HUES64 (cell line): Measurements from ENCODE around the gene EEA1.

Source experiments
- H3K27ac ChIP-seq: 2 replicates; pipeline ENCODE4 v1.7.0; 2013; ENCODE audit warnings: low read depth, low read length, inconsistent platforms
- H3K27me3 ChIP-seq: 2 replicates; pipeline ENCODE4 v1.6.1; 2013; ENCODE audit warnings: mild to moderate bottlenecking, low read length; ENCODE audit not compliant: insufficient read depth
- H3K36me3 ChIP-seq: 2 replicates; pipeline ENCODE4 v1.6.1; 2013; ENCODE audit warnings: mild to moderate bottlenecking, low read length; ENCODE audit not compliant: insufficient read depth
- H3K4me1 ChIP-seq: 2 replicates; pipeline ENCODE4 v1.6.1; 2013; ENCODE audit warnings: mild to moderate bottlenecking, low read length, moderate library complexity; ENCODE audit not compliant: insufficient read depth
- H3K4me3 ChIP-seq: 2 replicates; pipeline ENCODE4 v1.5.1; 2013; ENCODE audit warnings: mild to moderate bottlenecking, low read length, moderate library complexity
- H3K9ac ChIP-seq: 2 replicates; pipeline ENCODE4 v1.6.1; 2013; ENCODE audit warnings: mild to moderate bottlenecking, low read depth, low read length
- H3K9me3 ChIP-seq: 2 replicates; pipeline ENCODE4 v1.6.1; 2013; ENCODE audit warnings: low read depth, low read length; ENCODE audit not compliant: insufficient read depth
- WGBS: fragments of 150-250, 120-280 bp; methylation state at CpG from one replicate; pipeline ENCODE4 v1.1.7; 2013; ENCODE audit warnings: missing lambda C conversion rate; 5-methylcytosine and 5-hydroxymethylcytosine counted together

EEA1 gene

GRCh38 chr12:92912672-92913071 lies 16.4 kb downstream of the EEA1 start:
- 90% methylated on average over 2 of the region's 2 CpGs for WGBS
- H3K9ac ChIP-seq = no peak overlapping the region
- H3K36me3 ChIP-seq = 0 out of 2 replicates have a peak, but pooled peaks cover 3% of the 10 kb centered on the region
- peaks cover 14% of the 10 kb centered on the region for H3K4me1 ChIP-seq
- H3K4me3 ChIP-seq = no peak overlapping the region
- H3K27ac ChIP-seq = no peak overlapping the region
- H3K9me3 ChIP-seq = peaks cover 14% of the 10 kb centered on the region
- H3K27me3 ChIP-seq = no peaks in the 10 kb centered on the region

GRCh38 chr12:92912052-92912451 lies 17.0 kb downstream of the EEA1 start:
- Histone ChIP-seq H3K4me3 (no peak overlapping the region), H3K9me3 (peaks cover 14% of the 10 kb centered on the region), H3K4me1 (peaks cover 14% of the 10 kb centered on the region), H3K9ac (no peak overlapping the region), H3K36me3 (0 out of 2 replicates have a peak, but pooled peaks cover 3% of the 10 kb centered on the region), H3K27ac (no peak overlapping the region), H3K27me3 (no peaks in the 10 kb centered on the region)
- 85% methylated on average over 3 of the region's 3 CpGs for WGBS

- Histone ChIP-seq H3K27ac (no peak overlapping the region), H3K4me3 (no peak overlapping the region), H3K36me3 (0 out of 2 replicates have a peak, but pooled peaks cover 3% of the 10 kb centered on the region), H3K9me3 (peaks cover 14% of the 10 kb centered on the region), H3K4me1 (peaks cover 14% of the 10 kb centered on the region), H3K9ac (no peak overlapping the region), H3K27me3 (no peaks in the 10 kb centered on the region)
- WGBS = 100% methylated on average over 2 of the region's 2 CpGs
Measured at GRCh38 chr12:92911339-92911738, 17.8 kb downstream of the EEA1 start.

- H3K9me3 ChIP-seq = peaks cover 14% of the 10 kb centered on the region
- no peak overlapping the region for H3K9ac ChIP-seq
- no peak overlapping the region for H3K4me3 ChIP-seq
- no peaks in the 10 kb centered on the region for H3K27me3 ChIP-seq
- peaks cover 12% of the 10 kb centered on the region for H3K4me1 ChIP-seq
- no peak overlapping the region for H3K27ac ChIP-seq
- WGBS = no CpG with 5 or more reads among the region's 3 CpGs
- 0 out of 2 replicates have a peak, but pooled peaks cover 3% of the 10 kb centered on the region for H3K36me3 ChIP-seq
Measured at GRCh38 chr12:92908108-92908507, 21.0 kb downstream of the EEA1 start.

GRCh38 chr12:92905811-92906554 lies 23.1 kb downstream of the EEA1 start:
- no peaks in the 10 kb centered on the region; the same call in 1 of the 2 replicates for H3K4me1 ChIP-seq
- H3K9me3 ChIP-seq = peaks cover 14% of the 10 kb centered on the region
- WGBS = 93% methylated on average over 5 of the region's 7 CpGs
- no peak overlapping the region for H3K4me3 ChIP-seq
- H3K9ac ChIP-seq = no peak overlapping the region
- no peak overlapping the region for H3K27ac ChIP-seq
- H3K27me3 ChIP-seq = no peaks in the 10 kb centered on the region
- 0 out of 2 replicates have a peak, but pooled peaks cover 3% of the 10 kb centered on the region for H3K36me3 ChIP-seq

- H3K4me1 ChIP-seq = no peaks in the 10 kb centered on the region
- H3K9me3 ChIP-seq = peaks cover 14% of the 10 kb centered on the region
- no peaks in the 10 kb centered on the region for H3K27me3 ChIP-seq
- H3K9ac ChIP-seq = no peak overlapping the region
- H3K27ac ChIP-seq = no peak overlapping the region
- WGBS = 97% methylated on average over 9 of the region's 9 CpGs
- H3K36me3 ChIP-seq = 0 out of 2 replicates have a peak, but pooled peaks cover 3% of the 10 kb centered on the region
- H3K4me3 ChIP-seq = no peak overlapping the region
Measured at GRCh38 chr12:92905258-92905810, 23.8 kb downstream of the EEA1 start.

GRCh38 chr12:92900941-92901340 lies 28.2 kb downstream of the EEA1 start:
- no peaks in the 10 kb centered on the region for H3K27me3 ChIP-seq
- no peak overlapping the region for H3K9ac ChIP-seq
- H3K4me3 ChIP-seq = no peak overlapping the region
- H3K36me3 ChIP-seq = no peaks in the 10 kb centered on the region
- 96% methylated on average over 6 of the region's 6 CpGs for WGBS
- H3K4me1 ChIP-seq = peaks cover 11% of the 10 kb centered on the region; the same call in 1 of the 2 replicates
- no peaks in the 10 kb centered on the region for H3K9me3 ChIP-seq
- H3K27ac ChIP-seq = no peak overlapping the region

GRCh38 chr12:92899386-92900001 lies 29.6 kb downstream of the EEA1 start:
- Histone ChIP-seq H3K27me3 (no peaks in the 10 kb centered on the region), H3K9me3 (no peaks in the 10 kb centered on the region), H3K4me3 (no peak overlapping the region), H3K36me3 (no peaks in the 10 kb centered on the region), H3K9ac (no peak overlapping the region; the same call in 1 of the 2 replicates), H3K27ac (peak overlapping the region; percentile 36; the same call in 1 of the 2 replicates), H3K4me1 (peaks cover 11% of the 10 kb centered on the region; the same call in 1 of the 2 replicates)
- WGBS = 73% methylated on average over 3 of the region's 3 CpGs

- H3K4me3 ChIP-seq = no peak overlapping the region
- no peak overlapping the region; the same call in 1 of the 2 replicates for H3K27ac ChIP-seq
- no peak overlapping the region; the same call in 1 of the 2 replicates for H3K9ac ChIP-seq
- no peaks in the 10 kb centered on the region for H3K36me3 ChIP-seq
- H3K27me3 ChIP-seq = no peaks in the 10 kb centered on the region
- peaks cover 11% of the 10 kb centered on the region; the same call in 1 of the 2 replicates for H3K4me1 ChIP-seq
- no peaks in the 10 kb centered on the region for H3K9me3 ChIP-seq
Measured at GRCh38 chr12:92898755-92899154, 30.3 kb downstream of the EEA1 start.

GRCh38 chr12:92897844-92898243 lies 31.3 kb downstream of the EEA1 start:
- Histone ChIP-seq H3K27ac (no peak overlapping the region), H3K4me3 (no peak overlapping the region), H3K27me3 (no peaks in the 10 kb centered on the region), H3K9me3 (no peaks in the 10 kb centered on the region), H3K9ac (no peak overlapping the region), H3K4me1 (peaks cover 11% of the 10 kb centered on the region; the same call in 1 of the 2 replicates), H3K36me3 (no peaks in the 10 kb centered on the region)
- 100% methylated on average over 3 of the region's 5 CpGs for WGBS

- WGBS = 100% methylated on average over 2 of the region's 3 CpGs
Measured at GRCh38 chr12:92890601-92891106, 38.4 kb downstream of the EEA1 start.

More at GRCh38 chr12:92890601-92891106, 38.4 kb downstream of the EEA1 start:
- Histone ChIP-seq H3K9me3 (no peaks in the 10 kb centered on the region), H3K4me3 (no peak overlapping the region), H3K4me1 (no peaks in the 10 kb centered on the region), H3K27me3 (no peaks in the 10 kb centered on the region), H3K9ac (no peak overlapping the region), H3K36me3 (no peaks in the 10 kb centered on the region), H3K27ac (no peak overlapping the region)
